DOHH2 (cell line): ENCODE results near the gene ALKBH6.
A peak's percentile ranks its signal among the peaks of the same experiment; 100 is the strongest.

Source experiments
- H3F3A ChIP-seq: fragments of 200-600 bp; sonication (generic), shearing (Covaris generic); 2 replicates; pipeline ENCODE4 v1.6.0; 2016; ENCODE audit warnings: antibody characterized with exemption, mild to moderate bottlenecking; ENCODE audit not compliant: control insufficient read depth, insufficient read depth
- H3K27ac ChIP-seq: fragments of 200-600 bp; sonication (generic); 2 replicates; pipeline ENCODE4 v1.5.1; 2014; ENCODE audit warnings: low read depth, mild to moderate bottlenecking, low read length, moderate library complexity
- H3K27me3 ChIP-seq: fragments of 200-600 bp; sonication (generic); 2 replicates; pipeline ENCODE4 v1.6.1; 2014; ENCODE audit warnings: mild to moderate bottlenecking, low read length, mixed read lengths; ENCODE audit not compliant: control insufficient read depth
- H3K36me3 ChIP-seq: fragments of 200-600 bp; sonication (generic); 2 replicates; pipeline ENCODE4 v1.6.1; 2014; ENCODE audit warnings: mild to moderate bottlenecking, low read length, moderate library complexity, mixed read lengths; ENCODE audit not compliant: control insufficient read depth
- H3K4me1 ChIP-seq: fragments of 200-600 bp; sonication (generic); 2 replicates; pipeline ENCODE4 v1.6.1; 2014; ENCODE audit warnings: mild to moderate bottlenecking, low read length, mixed read lengths; ENCODE audit not compliant: control insufficient read depth
- H3K4me2 ChIP-seq: fragments of 200-600 bp; sonication (generic); 2 replicates; pipeline ENCODE4 v1.6.0; 2014; ENCODE audit warnings: mild to moderate bottlenecking, low read length, moderate library complexity
- H3K4me3 ChIP-seq: fragments of 200-600 bp; sonication (generic); 2 replicates; pipeline ENCODE4 v1.5.1; 2014; ENCODE audit warnings: mild to moderate bottlenecking, low read length, mixed read lengths
- H3K79me2 ChIP-seq: fragments of 200-600 bp; sonication (generic); 2 replicates; pipeline ENCODE4 v1.6.1; 2014; ENCODE audit warnings: mild to moderate bottlenecking, low read length, mixed read lengths; ENCODE audit not compliant: control insufficient read depth
- H3K9me2 ChIP-seq: fragments of 200-600 bp; sonication (generic); replicated peaks from 2 replicates; pipeline ENCODE4 v1.6.1; 2014; ENCODE audit warnings: mild to moderate bottlenecking, low read length, mixed read lengths; ENCODE audit not compliant: control insufficient read depth
- H3K9me3 ChIP-seq: fragments of 200-600 bp; sonication (generic); 2 replicates; pipeline ENCODE4 v1.6.1; 2014; ENCODE audit warnings: antibody characterized with exemption, low read length, mixed read lengths; ENCODE audit not compliant: control insufficient read depth, insufficient read depth
- H4K20me1 ChIP-seq: fragments of 200-600 bp; sonication (generic); 2 replicates; pipeline ENCODE4 v1.6.0; 2014; ENCODE audit warnings: low read depth, mild to moderate bottlenecking, antibody characterized with exemption, low read length, moderate library complexity; ENCODE audit not compliant: control insufficient read depth, insufficient read depth
- CTCF ChIP-seq: fragments of 200-600 bp; sonication (generic); IDR thresholded peaks from one replicate; pipeline ENCODE4 v1.5.1; 2014; ENCODE audit warnings: antibody characterized with exemption, mild to moderate bottlenecking, low read depth, low read length; ENCODE audit not compliant: poor library complexity, severe bottlenecking
- EZH2phosphoT487 ChIP-seq: fragments of 200-600 bp; sonication (generic); IDR thresholded peaks from 2 replicates; pipeline ENCODE4 v1.6.1; 2017; ENCODE audit warnings: borderline replicate concordance, mild to moderate bottlenecking, antibody characterized with exemption, low read length, moderate library complexity, mixed read lengths

Gene ALKBH6

GRCh38 chr19:35988824-35989223 lies 25.2 kb downstream of the ALKBH6 start:
- Histone ChIP-seq H3K27ac (no peak overlapping the region), H3F3A (0 out of 2 replicates have a peak, but pooled peaks cover 2% of the 10 kb centered on the region), H3K79me2 (no peaks in the 10 kb centered on the region), H3K4me3 (no peak overlapping the region), H3K9me3 (peaks cover 5% of the 10 kb centered on the region; the same call in 1 of the 2 replicates), H3K4me2 (no peak overlapping the region), H3K27me3 (peaks cover 15% of the 10 kb centered on the region), H3K9me2 (no peaks in the 10 kb centered on the region), H3K4me1 (peaks cover 9% of the 10 kb centered on the region; the same call in 1 of the 2 replicates), H4K20me1 (no peaks in the 10 kb centered on the region), H3K36me3 (no peaks in the 10 kb centered on the region)
- TF ChIP-seq CTCF (no peak), EZH2phosphoT487 (no peak)

GRCh38 chr19:35987571-35987896 lies 26.5 kb downstream of the ALKBH6 start:
- H3K9me3 ChIP-seq, result peaks cover 5% of the 10 kb centered on the region; the same call in 1 of the 2 replicates
- H3F3A ChIP-seq, result no peaks in the 10 kb centered on the region
- peak overlapping the region; percentile 69 for H3K4me3 ChIP-seq
- H3K4me1 ChIP-seq, result peaks cover 9% of the 10 kb centered on the region; the same call in 1 of the 2 replicates
- no peaks in the 10 kb centered on the region for H4K20me1 ChIP-seq
- no peaks in the 10 kb centered on the region for H3K36me3 ChIP-seq
- H3K9me2 ChIP-seq, result no peaks in the 10 kb centered on the region
- TF ChIP-seq EZH2phosphoT487 (no peak), CTCF (no peak)
- peak overlapping the region; percentile 76 for H3K4me2 ChIP-seq
- no peaks in the 10 kb centered on the region for H3K79me2 ChIP-seq
- H3K27ac ChIP-seq, result no peak overlapping the region
- H3K27me3 ChIP-seq, result peaks cover 18% of the 10 kb centered on the region

GRCh38 chr19:35986664-35987570 lies 27.1 kb downstream of the ALKBH6 start:
- TF ChIP-seq EZH2phosphoT487 (no peak), CTCF (no peak)
- Histone ChIP-seq H3K9me2 (no peaks in the 10 kb centered on the region), H3K36me3 (no peaks in the 10 kb centered on the region), H3K79me2 (no peaks in the 10 kb centered on the region), H3K9me3 (peaks cover 5% of the 10 kb centered on the region; the same call in 1 of the 2 replicates), H4K20me1 (no peaks in the 10 kb centered on the region), H3K27me3 (peaks cover 23% of the 10 kb centered on the region), H3K27ac (no peak overlapping the region), H3K4me3 (peak overlapping the region; percentile 69), H3K4me2 (peak overlapping the region; percentile 76), H3F3A (no peaks in the 10 kb centered on the region), H3K4me1 (peaks cover 9% of the 10 kb centered on the region; the same call in 1 of the 2 replicates)
